HG02571 (cell line): Measurements from ENCODE around the gene CDC42EP4.
"Not testable (repeated sequence)": the region's sequence is repeated elsewhere in the genome, so short reads cannot be mapped to it uniquely, and the experiment has no call there.

Experiments
- ATAC-seq: cut with Tn5 transposase; IDR thresholded peaks from one replicate; pipeline ENCODE4 v1.9.1; 2021; ENCODE audit warnings: mild to moderate bottlenecking, moderate library complexity; ENCODE audit not compliant: unreplicated experiment

Gene CDC42EP4

DNA sequence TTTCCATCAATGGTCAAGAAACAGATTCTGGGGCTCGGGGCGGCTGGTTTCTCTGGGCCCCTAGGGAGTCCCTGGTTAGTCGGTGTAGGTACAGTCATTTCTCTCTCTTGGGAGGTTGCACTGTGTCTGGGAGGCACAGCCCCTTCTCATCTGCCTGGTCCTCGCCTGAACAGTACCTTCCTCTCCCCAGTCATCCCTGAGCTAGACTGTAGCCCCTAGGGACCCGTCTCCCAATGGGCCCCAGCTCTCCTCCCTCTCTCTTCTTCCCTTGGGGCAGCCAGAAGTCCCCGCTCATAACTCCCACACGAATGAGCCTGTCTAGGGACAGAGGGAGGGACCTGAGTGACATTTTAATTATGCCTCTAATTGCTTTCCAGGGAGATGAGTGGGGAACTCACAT lies 29.9 kb downstream of the CDC42EP4 start:
- ATAC-seq: peak; percentile 90

GRCh38 chr17:73280191-73280590 lies 31.6 kb downstream of the CDC42EP4 start:
- no peak for ATAC-seq

DNA sequence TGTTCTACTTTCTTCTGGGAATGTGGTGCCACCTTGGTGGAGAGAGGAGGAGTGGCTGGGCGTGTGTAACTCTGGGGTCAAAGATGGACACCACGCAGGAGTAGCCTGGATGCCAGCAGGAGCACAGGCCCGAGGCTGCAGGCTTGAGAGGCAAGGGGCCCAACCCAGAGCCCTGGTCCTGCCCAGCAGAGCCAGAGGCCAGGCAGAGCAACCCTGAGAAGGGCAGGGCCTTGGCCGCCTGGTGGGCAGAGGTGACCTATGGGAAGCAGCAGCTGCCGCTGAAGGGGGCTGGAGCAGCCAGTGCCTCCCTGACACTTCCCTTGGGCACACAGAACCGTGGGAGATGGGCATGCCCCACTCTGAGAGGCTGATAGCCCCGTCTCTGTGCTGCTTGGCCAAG lies 32.1 kb downstream of the CDC42EP4 start:
- no peak for ATAC-seq

GRCh38 chr17:73278465-73279453 lies 33.0 kb downstream of the CDC42EP4 start:
- ATAC-seq: no peak

- ATAC-seq: no peak
These were observed 33.7 kb downstream of the CDC42EP4 start for GRCh38 chr17:73278049-73278464.

GRCh38 chr17:73274490-73274889 lies 37.3 kb downstream of the CDC42EP4 start:
- ATAC-seq: no peak

- ATAC-seq: no peak
These were observed 38.9 kb downstream of the CDC42EP4 start for GRCh38 chr17:73272906-73273218.

DNA sequence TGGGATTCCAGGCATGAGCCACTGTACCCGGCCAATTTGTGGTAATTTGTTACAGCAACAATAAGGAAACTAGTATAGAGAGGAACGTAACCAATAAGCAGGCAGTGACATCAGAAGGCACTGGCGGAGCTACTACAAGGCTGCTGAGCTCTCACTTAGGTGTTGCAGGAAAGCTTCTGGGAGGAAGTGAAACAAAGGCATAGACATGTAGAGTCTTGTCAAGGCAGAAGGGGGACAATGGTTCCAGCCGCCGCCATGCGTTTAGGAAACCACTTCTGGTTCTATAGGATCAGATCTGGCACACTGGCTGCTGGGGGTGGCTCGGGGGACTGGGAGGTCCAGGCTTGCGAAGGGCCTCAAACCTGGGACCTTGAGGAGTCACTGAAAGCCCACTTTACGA lies 40.7 kb downstream of the CDC42EP4 start:
- peak; percentile 95 for ATAC-seq

DNA sequence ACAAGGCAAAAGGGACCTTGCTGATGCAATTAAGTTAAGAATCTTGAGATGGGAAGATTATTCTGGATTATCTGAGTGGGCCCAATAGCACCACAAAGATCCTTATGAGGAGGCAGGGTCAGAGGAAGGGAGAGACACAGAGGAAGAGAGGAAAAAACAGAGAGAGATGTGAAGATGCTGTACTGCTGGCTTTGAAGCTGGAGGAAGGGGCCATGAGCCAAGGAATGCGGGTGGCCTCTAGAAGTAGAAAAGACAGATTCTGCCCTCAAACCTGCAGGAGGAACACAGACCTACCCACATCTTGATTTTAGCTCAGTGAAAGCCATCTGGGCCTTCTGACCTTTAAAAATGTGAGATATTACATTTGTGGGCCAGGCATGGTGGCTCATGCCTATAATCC lies 42.0 kb downstream of the CDC42EP4 start:
- no peak for ATAC-seq

- no peak for ATAC-seq
These were observed 42.5 kb downstream of the CDC42EP4 start for GRCh38 chr17:73269329-73269615.

GRCh38 chr17:73268582-73269328 lies 43.0 kb downstream of the CDC42EP4 start:
- ATAC-seq: no peak

- ATAC-seq: no peak
These were observed 43.9 kb downstream of the CDC42EP4 start for GRCh38 chr17:73267648-73268537.

- ATAC-seq: no peak
These were observed 45.0 kb downstream of the CDC42EP4 start for GRCh38 chr17:73266796-73267195.

DNA sequence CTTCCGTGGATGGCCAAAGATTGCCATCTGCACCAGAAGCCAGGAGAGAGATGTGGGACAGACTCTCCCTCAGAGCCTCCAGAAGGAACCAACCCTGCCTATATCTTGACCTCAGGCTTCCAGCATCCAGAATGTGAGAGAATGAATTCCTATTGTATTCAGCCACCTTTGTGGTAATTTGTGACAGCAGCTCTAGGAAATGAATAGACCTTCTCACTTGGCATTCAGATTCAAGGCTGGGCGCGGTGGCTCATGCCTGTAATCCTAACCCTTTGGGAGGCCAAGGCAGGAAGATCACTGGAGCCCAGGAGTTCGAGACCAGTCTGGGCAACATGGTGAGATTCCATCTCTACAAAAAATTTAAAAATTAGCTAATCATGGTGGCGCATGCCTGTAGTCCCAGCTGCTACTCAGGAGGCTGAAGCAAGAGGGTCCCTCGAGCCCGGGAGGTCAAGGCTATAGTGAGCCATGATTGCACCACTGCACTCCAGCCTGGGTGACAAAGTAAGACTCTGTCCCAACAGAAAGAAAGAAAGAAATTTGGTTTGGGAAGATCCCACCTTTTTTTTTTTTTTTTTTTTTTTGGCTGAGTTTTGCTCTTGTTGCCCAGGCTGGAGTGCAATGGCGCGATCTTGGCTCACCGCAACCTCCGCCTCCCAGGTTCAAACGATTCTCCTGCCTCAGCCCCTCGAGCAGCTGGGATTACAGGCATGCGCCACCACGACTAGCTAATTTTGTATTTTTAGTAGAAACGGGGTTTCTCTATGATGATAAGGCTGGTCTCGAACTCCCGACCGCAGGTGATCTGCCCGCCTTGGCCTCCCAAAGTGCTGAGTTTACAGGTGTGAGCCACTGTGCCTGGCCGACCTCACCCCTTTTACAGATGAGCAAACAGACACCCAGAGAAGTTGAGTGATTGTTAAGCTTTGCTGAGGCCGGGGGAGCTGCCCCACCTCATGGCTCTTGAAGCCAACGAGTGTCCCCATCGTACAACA lies 45.9 kb downstream of the CDC42EP4 start:
- ATAC-seq: no peak

DNA sequence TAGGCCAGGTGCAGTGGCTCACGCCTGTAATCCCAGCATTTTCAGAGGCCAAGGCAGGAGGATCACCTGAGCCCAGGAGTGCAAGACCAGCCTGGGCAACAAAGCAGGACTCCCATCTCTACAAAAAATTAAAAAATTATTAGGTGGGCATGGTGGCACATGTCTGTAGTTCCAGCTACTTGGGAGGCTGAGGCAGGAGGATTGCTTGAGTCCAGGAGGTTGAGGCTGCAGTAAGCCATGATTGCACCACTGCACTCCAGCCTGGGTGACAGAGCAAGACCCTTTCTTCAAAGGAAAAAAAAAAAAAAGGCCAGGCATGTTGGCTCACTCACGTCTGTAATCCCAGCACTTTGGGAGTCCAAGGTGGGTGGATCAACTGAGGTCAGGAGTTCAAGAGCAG lies 47.4 kb downstream of the CDC42EP4 start:
- ATAC-seq: not testable (repeated sequence)

DNA sequence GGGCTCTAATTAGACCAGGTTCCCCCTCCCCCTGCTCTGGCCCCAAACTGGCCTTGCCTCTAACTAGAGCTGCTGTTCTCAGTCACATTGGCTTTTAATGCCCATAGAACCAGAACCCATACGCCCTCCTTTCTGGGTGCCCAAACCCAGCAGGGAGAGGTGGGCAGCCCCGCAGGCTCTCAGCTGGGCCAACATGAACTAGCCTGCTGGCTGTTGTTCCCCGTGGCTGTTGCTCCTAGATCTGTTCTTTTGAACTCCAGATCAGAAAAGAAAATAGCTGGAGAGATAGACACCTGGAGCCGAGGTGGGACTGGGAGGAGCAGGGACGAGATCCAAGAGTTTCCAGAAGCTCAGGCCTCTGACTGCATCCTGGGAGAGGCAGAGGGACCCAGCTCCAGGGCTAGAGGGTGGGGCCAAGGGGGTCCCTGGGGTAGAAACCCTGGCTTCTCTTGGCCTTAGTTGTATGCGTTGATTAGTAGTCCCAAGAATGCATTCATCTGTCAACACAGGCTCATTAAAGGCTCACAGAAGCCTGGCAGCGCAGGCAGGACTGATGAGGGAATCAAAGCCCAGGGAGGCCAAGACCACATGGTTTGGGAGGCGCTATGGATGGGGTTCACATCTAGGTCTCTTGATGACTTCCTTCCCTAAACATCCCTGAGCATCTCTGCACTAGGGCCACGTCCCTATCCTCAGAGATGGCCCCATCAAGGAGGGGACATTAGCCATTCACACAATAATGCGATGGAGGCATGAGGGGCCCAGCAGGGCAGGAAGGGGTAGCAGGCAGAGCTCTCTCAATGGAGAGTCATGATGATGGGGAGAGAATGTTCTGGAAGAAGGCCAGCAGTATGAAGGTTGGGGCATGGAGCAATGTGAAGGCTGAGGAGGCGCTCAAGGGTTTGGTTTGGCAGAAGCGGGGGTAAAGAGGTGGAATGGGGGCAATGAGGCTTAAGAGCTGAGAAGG lies 48.8 kb downstream of the CDC42EP4 start:
- ATAC-seq: no peak

DNA sequence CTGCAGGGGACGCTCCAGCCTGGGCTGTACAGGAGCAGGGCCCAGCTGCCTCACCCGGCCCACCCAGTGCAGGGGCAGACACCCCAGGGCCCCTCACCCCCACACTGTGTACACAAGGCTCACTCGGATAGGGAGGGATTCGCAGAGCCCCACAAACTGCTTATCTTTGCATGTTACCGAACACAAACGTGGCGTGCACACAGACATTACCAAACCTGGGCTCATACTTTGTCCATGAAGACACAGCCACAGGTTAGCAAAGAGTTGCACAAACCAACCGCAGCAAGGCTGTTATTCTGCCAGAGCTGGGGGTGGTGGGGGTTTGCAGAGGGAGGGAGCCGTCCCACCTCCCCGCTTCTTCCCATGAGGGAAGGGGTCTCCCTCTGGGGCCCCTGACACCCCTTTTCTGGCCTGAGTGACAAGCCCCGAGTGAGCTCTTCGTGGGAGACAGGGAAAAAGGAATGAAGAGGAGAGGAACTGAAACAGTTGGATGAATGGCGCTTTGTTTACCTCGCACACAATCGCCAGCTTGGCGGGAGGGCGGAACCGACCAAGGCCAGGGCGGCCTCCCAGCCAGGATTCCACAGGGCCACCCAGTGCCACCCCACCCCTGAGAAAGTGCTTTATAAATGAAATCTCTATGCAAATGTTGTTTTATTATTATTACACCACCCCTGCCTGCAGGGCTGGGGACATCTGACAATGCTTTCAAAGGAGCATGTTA lies 49.7 kb downstream of the CDC42EP4 start:
- no peak for ATAC-seq

DNA sequence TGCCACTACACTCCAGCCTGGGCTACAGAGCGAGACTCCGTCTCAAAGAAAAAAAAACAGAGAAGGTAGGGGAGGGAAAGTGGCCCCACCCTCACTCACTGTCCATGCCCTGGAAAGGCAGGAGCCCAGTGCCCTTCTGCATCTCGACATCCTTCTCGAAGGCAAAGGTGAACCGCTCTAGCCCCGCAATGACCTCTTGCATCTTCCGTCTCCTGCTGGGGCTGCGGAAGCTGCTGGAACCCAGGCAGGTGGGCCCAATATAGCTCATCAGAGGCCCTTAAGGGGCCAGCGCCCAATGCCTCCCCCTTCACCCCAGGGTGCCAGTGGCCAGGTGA lies 50.2 kb downstream of the CDC42EP4 start, which contains the start of gene CPSF4L:
CPSF4L (minus strand) TSS at position 264 of the 335 bp plus-strand sequence; CDS start at position 202, 62 bp downstream.
- no peak for ATAC-seq
